IMR-90 (cell line): ENCODE measurements around the gene FAM217A. TPM values are rescaled to one million over a fixed set of nuclear protein-coding genes. Genes with fewer than 3 reads are reported as not detected.

Source experiments
- ATAC-seq: fragments of 200-7000 bp; cut with Tn5 transposase; 2 replicates; pipeline ENCODE4 v1.9.1; 2020; ENCODE audit warnings: low read depth, mild to moderate bottlenecking, moderate library complexity
- BruUV-seq: library from RNA; stranded (reverse); fragments of 400-500 nt; replicated peaks from 2 replicates; lab custom pipeline; 2021; lab: Mats Ljungman, UMichigan
- CTCF ChIA-PET: fragments of 300-600 bp; formaldehyde crosslinking; extraction: SDS; loops from one replicate; lab custom pipeline; 2021; ENCODE audit warnings: antibody characterized with exemption; lab: Yijun Ruan, JAX
- POLR2A ChIA-PET: fragments of 300-600 bp; sonication (Branson Sonifier 250); formaldehyde crosslinking; loops from one replicate; lab custom pipeline; 2022; ENCODE audit warnings: antibody characterized with exemption; ENCODE audit not compliant: unreplicated experiment; lab: Charles Lee
- DNase-seq: peaks from one replicate; pipeline ENCODE4 v3.0.0; 2013
- H2AFZ ChIP-seq: replicated peaks from 2 replicates; pipeline ENCODE3; 2013; ENCODE audit warnings: low read length, mild to moderate bottlenecking; ENCODE audit not compliant: poor library complexity
- H2AK5ac ChIP-seq: 2 replicates; pipeline ENCODE4 v1.6.1; 2013; ENCODE audit warnings: low read depth, low read length, inconsistent platforms
- H2AK9ac ChIP-seq: replicated peaks from 2 replicates; pipeline ENCODE3; 2013; ENCODE audit warnings: mild to moderate bottlenecking, low read depth, low read length, moderate library complexity; ENCODE audit not compliant: poor library complexity
- H2BK120ac ChIP-seq: 2 replicates; pipeline ENCODE4 v1.6.1; 2013; ENCODE audit warnings: low read depth, low read length, inconsistent platforms
- H2BK15ac ChIP-seq: 3 replicates; pipeline ENCODE4 v1.6.1; 2013; ENCODE audit warnings: low read depth, low read length, inconsistent platforms
- H2BK20ac ChIP-seq: 2 replicates; pipeline ENCODE4 v1.6.1; 2013; ENCODE audit warnings: low read depth, mild to moderate bottlenecking, inconsistent platforms, low read length, moderate library complexity
- H2BK5ac ChIP-seq: 2 replicates; pipeline ENCODE4 v1.6.1; 2013; ENCODE audit warnings: mild to moderate bottlenecking, low read depth, low read length, inconsistent platforms; ENCODE audit not compliant: poor library complexity, severe bottlenecking
- H3K14ac ChIP-seq: replicated peaks from 2 replicates; pipeline ENCODE4 v1.6.1; 2013; ENCODE audit warnings: low read depth, low read length, inconsistent platforms
- H3K18ac ChIP-seq: 2 replicates; pipeline ENCODE4 v1.6.1; 2013; ENCODE audit warnings: low read depth, low read length, control low read depth
- H3K23ac ChIP-seq: 2 replicates; pipeline ENCODE4 v1.6.1; 2013; ENCODE audit warnings: low read depth, low read length, inconsistent platforms
- H3K27ac ChIP-seq: 2 replicates; pipeline ENCODE4 v1.5.1; 2013; ENCODE audit warnings: mild to moderate bottlenecking, control low read depth, low read length; ENCODE audit not compliant: insufficient read depth
- H3K27me3 ChIP-seq: 2 replicates; pipeline ENCODE4 v1.6.1; 2013; ENCODE audit warnings: low read length; ENCODE audit not compliant: control insufficient read depth, insufficient read depth
- H3K36me3 ChIP-seq: 2 replicates; pipeline ENCODE4 v1.6.1; 2013; ENCODE audit warnings: low read length, mixed read lengths; ENCODE audit not compliant: control insufficient read depth, insufficient read depth
- H3K4ac ChIP-seq: 2 replicates; pipeline ENCODE4 v1.6.1; 2013; ENCODE audit warnings: low read depth, low read length, inconsistent platforms
- H3K4me1 ChIP-seq: 2 replicates; pipeline ENCODE4 v1.6.1; 2013; ENCODE audit warnings: low read length, mixed read lengths; ENCODE audit not compliant: control insufficient read depth, insufficient read depth
- H3K4me2 ChIP-seq: 2 replicates; pipeline ENCODE4 v1.6.1; 2013; ENCODE audit warnings: low read depth, mild to moderate bottlenecking, control low read depth, low read length, moderate library complexity
- H3K4me3 ChIP-seq: 2 replicates; pipeline ENCODE4 v1.5.1; 2013; ENCODE audit warnings: low read depth, mild to moderate bottlenecking, control low read depth, low read length, moderate library complexity; ENCODE audit not compliant: insufficient read depth
- H3K56ac ChIP-seq: 2 replicates; pipeline ENCODE4 v1.6.1; 2013; ENCODE audit warnings: low read length, inconsistent platforms; ENCODE audit not compliant: insufficient read depth; ENCODE audit errors: extremely low read depth
- H3K79me1 ChIP-seq, 2 experiments: 2 replicates each; pipeline ENCODE4 v1.6.1; 2013; ENCODE audit warnings: low read length in 2 of 2, inconsistent platforms in 1 of 2, low read depth in 1 of 2
- H3K9ac ChIP-seq: 2 replicates; pipeline ENCODE4 v1.6.1; 2013; ENCODE audit warnings: low read depth, low read length, control low read depth
- H3K9me1 ChIP-seq: 2 replicates; pipeline ENCODE4 v1.6.1; 2013; ENCODE audit warnings: low read length, inconsistent platforms; ENCODE audit not compliant: insufficient read depth
- H3K9me3 ChIP-seq: 2 replicates; pipeline ENCODE4 v1.6.1; 2013; ENCODE audit warnings: low read length; ENCODE audit not compliant: control insufficient read depth, insufficient read depth
- H4K20me1 ChIP-seq: 2 replicates; pipeline ENCODE4 v1.6.1; 2013; ENCODE audit warnings: low read length, inconsistent platforms; ENCODE audit not compliant: insufficient read depth
- H4K5ac ChIP-seq: 2 replicates; pipeline ENCODE4 v1.6.1; 2013; ENCODE audit warnings: mild to moderate bottlenecking, low read depth, low read length, control low read depth
- H4K8ac ChIP-seq, 2 experiments: 2 replicates each; pipeline ENCODE4 v1.6.1; 2013; ENCODE audit warnings: low read depth in 2 of 2, low read length in 2 of 2, control low read depth in 1 of 2, inconsistent platforms in 1 of 2
- H4K91ac ChIP-seq: 2 replicates; pipeline ENCODE4 v1.6.1; 2013; ENCODE audit warnings: low read depth, low read length, inconsistent platforms; ENCODE audit not compliant: insufficient read depth
- BHLHE40 ChIP-seq: fragments of 150-350 bp; IDR thresholded peaks from 2 replicates; pipeline ENCODE4 v1.6.1; 2016; ENCODE audit warnings: mild to moderate bottlenecking, low read depth, low read length
- CEBPB ChIP-seq: IDR thresholded peaks from 2 replicates; pipeline ENCODE4 v1.6.1; 2012; ENCODE audit warnings: low read depth, low read length, improper control_type of control experiment
- CHD1 ChIP-seq: IDR thresholded peaks from 2 replicates; pipeline ENCODE4 v1.6.1; 2012; ENCODE audit warnings: low read depth, low read length, improper control_type of control experiment
- ELK1 ChIP-seq: fragments of 150-350 bp; IDR thresholded peaks from 2 replicates; pipeline ENCODE4 v1.6.1; 2016; ENCODE audit warnings: low read depth, mild to moderate bottlenecking, low read length, moderate library complexity, borderline replicate concordance
- FOS ChIP-seq: fragments of 150-350 bp; IDR thresholded peaks from 2 replicates; pipeline ENCODE4 v1.6.1; 2016; ENCODE audit warnings: low read depth, low read length
- MAZ ChIP-seq: IDR thresholded peaks from 2 replicates; pipeline ENCODE4 v1.6.1; 2012; ENCODE audit warnings: low read depth, mild to moderate bottlenecking, low read length, improper control_type of control experiment, moderate library complexity, borderline replicate concordance
- MXI1 ChIP-seq: IDR thresholded peaks from 2 replicates; pipeline ENCODE4 v1.6.1; 2012; ENCODE audit warnings: low read depth, mild to moderate bottlenecking, low read length, moderate library complexity, borderline replicate concordance
- NFE2L2 ChIP-seq: fragments of 150-350 bp; IDR thresholded peaks from 2 replicates; pipeline ENCODE4 v1.6.1; 2016; ENCODE audit warnings: low read depth, mild to moderate bottlenecking, low read length
- POLR2A ChIP-seq: IDR thresholded peaks from 2 replicates; pipeline ENCODE4 v1.6.1; 2012; ENCODE audit warnings: mild to moderate bottlenecking, low read depth, low read length
- SMC3 ChIP-seq: fragments of 150-350 bp; IDR thresholded peaks from 2 replicates; pipeline ENCODE4 v1.6.1; 2016; ENCODE audit warnings: low read depth, mild to moderate bottlenecking, antibody characterized with exemption, low read length, moderate library complexity
- USF2 ChIP-seq: fragments of 150-350 bp; IDR thresholded peaks from 2 replicates; pipeline ENCODE4 v1.6.1; 2017; ENCODE audit warnings: mild to moderate bottlenecking, antibody characterized with exemption, low read length, low read depth
- WGBS, 2 experiments: methylation state at CpG; one replicate each; pipeline versions ENCODE4 v1.1.5 to v1.1.7; 2013; ENCODE audit warnings: missing lambda C conversion rate in 2 of 2; ENCODE audit not compliant: insufficient read length in 1 of 2; ENCODE audit errors: extremely low coverage in 2 of 2; 5-methylcytosine and 5-hydroxymethylcytosine counted together
- dilution Hi-C: fragments of 300-500 bp; cut with HindIII; formaldehyde crosslinking; loops from one replicate; pipeline ENCODE4 v1.14.3; 2018; ENCODE audit warnings: low sequenced_read_pairs; ENCODE audit not compliant: unreplicated experiment
- in situ Hi-C: fragments of 300-500 bp; cut with MboI; formaldehyde crosslinking; loops from 3 replicates; pipeline ENCODE4 v1.14.3; 2019; ENCODE audit warnings: low sequenced_read_pairs, inconsistent platforms, mixed read lengths
- intact Hi-C: fragments of 100-400 bp; cut with micrococcal nuclease; formaldehyde crosslinking; loops from 2 replicates; pipeline ENCODE4 v1.10.0; 2022
- polyA plus RNA-seq, 3 experiments: library from polyadenylated mRNA; depleted of rRNA; stranded (reverse); fragments of >200 nt; gene quantifications; 2 replicates each; pipeline ENCODE4 v1.2.3, GENCODE V29; 2012; ENCODE audit warnings: low replicate concordance in 1 of 3
- total RNA-seq: library from RNA; depleted of rRNA; stranded (reverse); fragments of >200 nt; gene quantifications from 2 replicates; pipeline ENCODE4 v1.2.3, GENCODE V29; 2012

FAM217A gene
- total and polyA plus RNA-seq, 2 of the 4 experiments (the other 2 are of a cell fraction) = not detected

- BruUV-seq = no TSS peak
- H3K9me1 ChIP-seq = no peaks in the 10 kb centered on the region
- no peak for ATAC-seq
- intact Hi-C loops = no loop called here
- ChIA-PET POLR2A (no interaction called here), CTCF (no interaction called here)
- no peak overlapping the region for H3K9ac ChIP-seq
- no peak overlapping the region for H2BK120ac ChIP-seq
- H3K4ac ChIP-seq = no peak overlapping the region
- H4K91ac ChIP-seq = no peak overlapping the region
- no peak overlapping the region for H3K56ac ChIP-seq
- H3K27ac ChIP-seq = no peak overlapping the region
- no peaks in the 10 kb centered on the region for H4K20me1 ChIP-seq
- H3K9me3 ChIP-seq = no peaks in the 10 kb centered on the region
- H2BK5ac ChIP-seq = no peak overlapping the region
- no peak overlapping the region for H3K4me3 ChIP-seq
- dilution Hi-C loops = no loop called here
- H3K4me2 ChIP-seq = no peak overlapping the region
- in situ Hi-C loops = no loop called here
- peaks cover 6% of the 10 kb centered on the region for H3K27me3 ChIP-seq
- no peaks in the 10 kb centered on the region for H3K36me3 ChIP-seq
- no peak overlapping the region for H2AK9ac ChIP-seq
- 100% methylated on average over 1 of the region's 1 CpG; no CpG with 5 or more reads in 1 of the 2 experiments for WGBS, 2 experiments
- H2AFZ ChIP-seq = no peak overlapping the region
- no peak overlapping the region for H2AK5ac ChIP-seq
- no peak for DNase-seq
- TF ChIP-seq SMC3 (no peak), CHD1 (no peak), USF2 (no peak), ELK1 (no peak), CEBPB (no peak), NFE2L2 (no peak), MAZ (no peak), BHLHE40 (no peak), FOS (no peak), POLR2A (no peak), MXI1 (no peak)
- no peaks in the 10 kb centered on the region for H3K79me1 ChIP-seq
- H2BK20ac ChIP-seq = no peak overlapping the region
- H3K18ac ChIP-seq = no peak overlapping the region
- H4K8ac ChIP-seq = no peak overlapping the region
- H4K5ac ChIP-seq = no peak overlapping the region
- H3K4me1 ChIP-seq = no peaks in the 10 kb centered on the region
- H2BK15ac ChIP-seq = no peak overlapping the region
- no peak overlapping the region for H3K23ac ChIP-seq
- H3K14ac ChIP-seq = no peak overlapping the region
Measured at GRCh38 chr6:4093288-4093687, 14.4 kb upstream of the FAM217A start.
